ENCODE results near the gene CYP26B1. TPM values are rescaled to one million over a fixed set of nuclear protein-coding genes. Genes with fewer than 3 reads are reported as not detected.

CYP26B1 gene
- total and polyA plus RNA-seq, 10 donors = 0.87 to 11.4 (median 5.1) TPM

DNA sequence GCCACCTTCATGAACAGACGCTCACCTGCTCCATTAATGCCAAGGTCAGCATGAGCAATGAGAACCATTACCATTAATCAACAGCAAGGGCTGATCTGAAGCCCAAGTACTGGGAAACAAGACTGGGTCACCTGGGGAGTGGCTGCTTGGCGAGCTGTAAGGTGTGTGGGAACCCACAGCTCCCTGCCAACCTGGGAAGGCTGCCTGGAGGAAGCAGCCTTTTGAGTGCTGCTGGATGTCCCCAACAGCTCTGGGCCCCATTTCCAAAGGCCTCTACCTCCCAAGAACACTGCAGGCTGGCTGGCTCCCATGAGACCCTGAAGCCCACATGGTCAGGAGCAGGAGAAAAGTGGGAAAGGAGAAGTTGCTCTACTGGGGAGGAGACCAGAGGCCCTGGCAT lies 62.1 kb downstream of the CYP26B1 start:
- no peak for DNase-seq
- WGBS, 5 donors = 75 to 94% (median 89%) methylated on average over 2 of the region's 2 CpGs
- intact Hi-C loops (cut with DNase I; ENCODE audit: low total_unique reads) = no loop called here
- H3K4me1 ChIP-seq = no peaks in the 10 kb centered on the region
- no peaks in the 10 kb centered on the region for H3K36me3 ChIP-seq
- TF ChIP-seq, protein P1, sequence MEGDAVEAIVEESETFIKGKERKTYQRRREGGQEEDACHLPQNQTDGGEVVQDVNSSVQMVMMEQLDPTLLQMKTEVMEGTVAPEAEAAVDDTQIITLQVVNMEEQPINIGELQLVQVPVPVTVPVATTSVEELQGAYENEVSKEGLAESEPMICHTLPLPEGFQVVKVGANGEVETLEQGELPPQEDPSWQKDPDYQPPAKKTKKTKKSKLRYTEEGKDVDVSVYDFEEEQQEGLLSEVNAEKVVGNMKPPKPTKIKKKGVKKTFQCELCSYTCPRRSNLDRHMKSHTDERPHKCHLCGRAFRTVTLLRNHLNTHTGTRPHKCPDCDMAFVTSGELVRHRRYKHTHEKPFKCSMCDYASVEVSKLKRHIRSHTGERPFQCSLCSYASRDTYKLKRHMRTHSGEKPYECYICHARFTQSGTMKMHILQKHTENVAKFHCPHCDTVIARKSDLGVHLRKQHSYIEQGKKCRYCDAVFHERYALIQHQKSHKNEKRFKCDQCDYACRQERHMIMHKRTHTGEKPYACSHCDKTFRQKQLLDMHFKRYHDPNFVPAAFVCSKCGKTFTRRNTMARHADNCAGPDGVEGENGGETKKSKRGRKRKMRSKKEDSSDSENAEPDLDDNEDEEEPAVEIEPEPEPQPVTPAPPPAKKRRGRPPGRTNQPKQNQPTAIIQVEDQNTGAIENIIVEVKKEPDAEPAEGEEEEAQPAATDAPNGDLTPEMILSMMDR (IDR thresholded peaks at IDR 0.05 in 8 of 11, conservative IDR thresholded peaks at IDR 0.05 in 3 of 11) = no peak
- TF ChIP-seq POLR2A (IDR thresholded peaks at IDR 0.05) (no peak), POLR2AphosphoS5 (IDR thresholded peaks at IDR 0.05) (no peak)
- no peak overlapping the region for H3K4me3 ChIP-seq
- peaks cover 0 to 7% (median 0%) of the 10 kb centered on the region in 7 donors for H3K27me3 ChIP-seq (replicated peaks in 1 of 7)
- peaks cover 0 to 4% (median 0%) of the 10 kb centered on the region in 8 donors for H3K9me3 ChIP-seq
- no peak overlapping the region for H3K27ac ChIP-seq

- H3K9me3 ChIP-seq = peaks cover 0 to 4% (median 0%) of the 10 kb centered on the region in 8 donors
- intact Hi-C loops (cut with DNase I; ENCODE audit: low total_unique reads) = no loop called here
- H3K4me1 ChIP-seq = no peaks in the 10 kb centered on the region
- H3K36me3 ChIP-seq = no peaks in the 10 kb centered on the region
- no peak overlapping the region for H3K27ac ChIP-seq
- TF ChIP-seq, protein P1 (IDR thresholded peaks at IDR 0.05 in 8 of 11, conservative IDR thresholded peaks at IDR 0.05 in 3 of 11) = no peak
- TF ChIP-seq POLR2AphosphoS5 (IDR thresholded peaks at IDR 0.05) = no peak
- no peak for TF ChIP-seq POLR2A (IDR thresholded peaks at IDR 0.05)
- no peak overlapping the region for H3K4me3 ChIP-seq
- WGBS, 5 donors = 89 to 100% (median 93%) methylated on average over 5 to 10 of the region's 10 CpGs
- no peak for DNase-seq
- H3K27me3 ChIP-seq (replicated peaks in 1 of 7) = peaks cover 0 to 7% (median 0%) of the 10 kb centered on the region in 7 donors
Measured at GRCh38 chr2:72085036-72085435, 62.6 kb downstream of the CYP26B1 start.

DNA sequence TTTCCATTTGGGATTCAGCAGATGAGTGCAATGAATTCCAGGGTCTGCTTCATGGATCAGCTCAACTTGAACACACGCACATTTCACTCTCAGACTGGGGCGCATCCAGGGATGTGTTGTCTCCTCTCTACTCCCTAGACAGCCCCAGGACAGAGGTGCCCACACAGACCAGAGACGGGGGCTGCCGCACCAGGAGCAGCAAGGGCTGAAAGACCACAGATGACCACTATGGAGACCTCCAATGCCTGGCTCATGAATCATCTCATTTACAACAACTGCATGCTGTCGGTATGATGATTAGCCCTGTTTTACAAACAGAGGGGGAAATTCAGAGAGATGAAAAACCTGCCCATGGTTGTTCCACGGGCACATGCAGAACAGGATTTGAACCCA lies 63.1 kb downstream of the CYP26B1 start:
- Histone ChIP-seq H3K27ac (no peak overlapping the region), H3K4me3 (no peak overlapping the region), H3K27me3 (replicated peaks in 1 of 7) (peaks cover 0 to 7% (median 0%) of the 10 kb centered on the region in 7 donors), H3K9me3 (peaks cover 0 to 4% (median 0%) of the 10 kb centered on the region in 8 donors), H3K36me3 (no peaks in the 10 kb centered on the region), H3K4me1 (no peaks in the 10 kb centered on the region)
- DNase-seq = no peak
- intact Hi-C loops (cut with DNase I; ENCODE audit: low total_unique reads) = no loop called here
- TF ChIP-seq, protein P1 (IDR thresholded peaks at IDR 0.05 in 8 of 11, conservative IDR thresholded peaks at IDR 0.05 in 3 of 11) = no peak
- TF ChIP-seq POLR2AphosphoS5 (IDR thresholded peaks at IDR 0.05) (no peak), POLR2A (IDR thresholded peaks at IDR 0.05) (no peak)
- WGBS, 5 donors = 88 to 98% (median 91%) methylated on average over 6 of the region's 6 CpGs

GRCh38 chr2:72083751-72084583 lies 63.7 kb downstream of the CYP26B1 start:
- WGBS, 5 donors = 78 to 89% (median 88%) methylated on average over 22 to 24 of the region's 24 CpGs
- Histone ChIP-seq H3K9me3 (peaks cover 0 to 4% (median 0%) of the 10 kb centered on the region in 8 donors), H3K36me3 (no peaks in the 10 kb centered on the region), H3K27me3 (replicated peaks in 1 of 7) (peaks cover 0 to 7% (median 0%) of the 10 kb centered on the region in 7 donors), H3K4me1 (no peaks in the 10 kb centered on the region), H3K4me3 (no peak overlapping the region), H3K27ac (no peak overlapping the region)
- intact Hi-C loops (cut with DNase I; ENCODE audit: low total_unique reads) = no loop called here
- TF ChIP-seq POLR2A (IDR thresholded peaks at IDR 0.05) (no peak), POLR2AphosphoS5 (IDR thresholded peaks at IDR 0.05) (no peak)
- TF ChIP-seq, protein P1 (IDR thresholded peaks at IDR 0.05 in 8 of 11, conservative IDR thresholded peaks at IDR 0.05 in 3 of 11) = no peak
- no peak for DNase-seq

All from spleen (tissue), 11 donors.